ENCODE results near the gene HSPBAP1.
A peak's percentile ranks its signal among the peaks of the same experiment; 100 is the strongest.

Gene HSPBAP1

GRCh38 chr3:122800031-122800430 lies 6.4 kb upstream of the HSPBAP1 start:
- H3K27me3 ChIP-seq: no peaks in the 10 kb centered on the region
- H3K36me3 ChIP-seq: no peaks in the 10 kb centered on the region; the same call in 1 of the 2 replicates
- no peak for TF ChIP-seq CTCF (IDR thresholded peaks at IDR 0.05; ENCODE audit: low read depth, low read length)
- no peak for DNase-seq
- H3K9me3 ChIP-seq: no peaks in the 10 kb centered on the region
- no peaks in the 10 kb centered on the region; the same call in 1 of the 2 replicates for H3K4me1 ChIP-seq
- H3K4me3 ChIP-seq (ENCODE audit: low read depth, low read length): no peak overlapping the region

GRCh38 chr3:122799322-122799721 lies 5.7 kb upstream of the HSPBAP1 start:
- H3K4me3 ChIP-seq (ENCODE audit: low read depth, low read length): no peak overlapping the region
- H3K4me1 ChIP-seq: no peaks in the 10 kb centered on the region; the same call in 1 of the 2 replicates
- DNase-seq: no peak
- TF ChIP-seq CTCF (IDR thresholded peaks at IDR 0.05; ENCODE audit: low read depth, low read length): no peak
- H3K27me3 ChIP-seq: no peaks in the 10 kb centered on the region
- no peaks in the 10 kb centered on the region for H3K9me3 ChIP-seq
- H3K36me3 ChIP-seq: no peaks in the 10 kb centered on the region; the same call in 1 of the 2 replicates

- H3K9me3 ChIP-seq: no peaks in the 10 kb centered on the region
- H3K36me3 ChIP-seq: no peaks in the 10 kb centered on the region; the same call in 1 of the 2 replicates
- H3K27me3 ChIP-seq: no peaks in the 10 kb centered on the region
- no peak overlapping the region for H3K4me3 ChIP-seq (ENCODE audit: low read depth, low read length)
- no peak for DNase-seq
- no peaks in the 10 kb centered on the region; the same call in 1 of the 2 replicates for H3K4me1 ChIP-seq
- no peak for TF ChIP-seq CTCF (IDR thresholded peaks at IDR 0.05; ENCODE audit: low read depth, low read length)
Observed at GRCh38 chr3:122797291-122797690, 3.7 kb upstream of the HSPBAP1 start.

GRCh38 chr3:122795674-122796195 lies 2.1 kb upstream of the HSPBAP1 start:
- peak overlapping the region; percentile 69 for H3K4me3 ChIP-seq (ENCODE audit: low read depth, low read length)
- H3K4me1 ChIP-seq: no peaks in the 10 kb centered on the region; the same call in 1 of the 2 replicates
- no peak for TF ChIP-seq CTCF (IDR thresholded peaks at IDR 0.05; ENCODE audit: low read depth, low read length)
- no peak for DNase-seq
- no peaks in the 10 kb centered on the region for H3K9me3 ChIP-seq
- H3K36me3 ChIP-seq: no peaks in the 10 kb centered on the region
- no peaks in the 10 kb centered on the region for H3K27me3 ChIP-seq

- Histone ChIP-seq H3K36me3 (no peaks in the 10 kb centered on the region), H3K4me1 (no peaks in the 10 kb centered on the region; the same call in 1 of the 2 replicates), H3K9me3 (no peaks in the 10 kb centered on the region), H3K27me3 (no peaks in the 10 kb centered on the region), H3K4me3 (ENCODE audit: low read depth, low read length) (peak within 1 kb of the TSS; percentile 69)
- TF ChIP-seq CTCF (IDR thresholded peaks at IDR 0.05; ENCODE audit: low read depth, low read length): no peak
- DNase-seq: peak; percentile 86
Observed at GRCh38 chr3:122794779-122795673, 1.4 kb upstream of the HSPBAP1 start, which contains the start of gene SLC49A4. TSS of gene SLC49A4 (plus strand) at chr3:122795069. CDS start at chr3:122795193, 124 bp downstream.

- no peak for DNase-seq
- H3K27me3 ChIP-seq: no peaks in the 10 kb centered on the region
- H3K36me3 ChIP-seq: no peaks in the 10 kb centered on the region
- H3K4me1 ChIP-seq: no peaks in the 10 kb centered on the region; the same call in 1 of the 2 replicates
- H3K9me3 ChIP-seq: no peaks in the 10 kb centered on the region
- peak overlapping the region; percentile 69 for H3K4me3 ChIP-seq (ENCODE audit: low read depth, low read length)
- no peak for TF ChIP-seq CTCF (IDR thresholded peaks at IDR 0.05; ENCODE audit: low read depth, low read length)
Observed at GRCh38 chr3:122794483-122794778, 800 bp upstream of the HSPBAP1 start.

Measured in BE2C (cell line).